ENCODE results near the gene MIDN. TPM values are rescaled to one million over a fixed set of nuclear protein-coding genes. Genes with fewer than 3 reads are reported as not detected.

Gene MIDN
- total and polyA plus RNA-seq, 2 donors (not counting 1 experiment from before 2014, with no cell fraction given), result 12.0 to 18.8 TPM

DNA sequence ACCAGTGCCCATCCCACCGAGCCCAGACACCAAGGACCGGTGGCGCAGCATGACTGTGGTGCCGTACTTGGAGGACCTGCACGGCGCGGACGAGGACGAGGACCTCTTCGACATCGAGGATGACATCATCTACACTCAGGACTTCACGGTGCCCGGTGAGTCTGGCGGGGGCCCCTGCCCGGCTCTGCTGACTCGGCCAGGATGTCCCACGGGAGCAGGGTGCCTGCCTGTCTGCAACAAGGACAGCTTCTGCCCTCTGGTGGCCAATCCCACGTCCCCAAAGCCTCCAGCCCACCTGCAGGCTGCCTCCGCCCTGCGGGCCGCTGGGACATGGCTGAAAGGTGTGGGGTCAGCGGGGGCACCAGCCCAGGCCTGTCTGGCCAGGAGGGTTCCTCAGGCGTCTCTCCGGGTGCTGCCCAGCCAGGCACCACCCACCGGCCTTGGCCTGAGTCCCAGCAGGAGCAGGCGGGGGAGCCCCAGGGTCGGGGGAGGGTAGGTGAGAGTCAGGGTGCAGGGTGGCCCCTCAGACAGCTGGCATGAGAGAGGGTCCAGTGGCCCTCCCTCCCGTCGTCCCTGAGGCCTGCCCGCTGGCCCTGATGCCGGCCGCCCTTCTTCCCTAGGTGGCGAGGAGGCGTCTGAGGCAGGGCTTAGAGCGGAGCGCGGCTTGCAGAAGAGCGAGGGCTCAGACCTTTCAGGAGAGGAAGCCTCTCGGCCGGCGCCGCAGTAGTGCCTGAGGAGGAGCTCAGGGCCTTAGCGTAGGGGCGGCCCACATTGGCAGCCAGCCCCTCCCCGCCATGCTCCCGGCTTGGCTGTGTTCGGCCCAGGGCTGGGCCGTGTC lies 25.1 kb upstream of the MIDN start:
- H3K9me3 ChIP-seq (ENCODE audit: control insufficient read depth, insufficient read depth, low read depth, low read length), result no peaks in the 10 kb centered on the region
- TF ChIP-seq EZH2 (IDR thresholded peaks at IDR 0.05; ENCODE audit: low read length, missing control alignments), result no peak
- TF ChIP-seq, protein P1, sequence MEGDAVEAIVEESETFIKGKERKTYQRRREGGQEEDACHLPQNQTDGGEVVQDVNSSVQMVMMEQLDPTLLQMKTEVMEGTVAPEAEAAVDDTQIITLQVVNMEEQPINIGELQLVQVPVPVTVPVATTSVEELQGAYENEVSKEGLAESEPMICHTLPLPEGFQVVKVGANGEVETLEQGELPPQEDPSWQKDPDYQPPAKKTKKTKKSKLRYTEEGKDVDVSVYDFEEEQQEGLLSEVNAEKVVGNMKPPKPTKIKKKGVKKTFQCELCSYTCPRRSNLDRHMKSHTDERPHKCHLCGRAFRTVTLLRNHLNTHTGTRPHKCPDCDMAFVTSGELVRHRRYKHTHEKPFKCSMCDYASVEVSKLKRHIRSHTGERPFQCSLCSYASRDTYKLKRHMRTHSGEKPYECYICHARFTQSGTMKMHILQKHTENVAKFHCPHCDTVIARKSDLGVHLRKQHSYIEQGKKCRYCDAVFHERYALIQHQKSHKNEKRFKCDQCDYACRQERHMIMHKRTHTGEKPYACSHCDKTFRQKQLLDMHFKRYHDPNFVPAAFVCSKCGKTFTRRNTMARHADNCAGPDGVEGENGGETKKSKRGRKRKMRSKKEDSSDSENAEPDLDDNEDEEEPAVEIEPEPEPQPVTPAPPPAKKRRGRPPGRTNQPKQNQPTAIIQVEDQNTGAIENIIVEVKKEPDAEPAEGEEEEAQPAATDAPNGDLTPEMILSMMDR (conservative IDR thresholded peaks at IDR 0.05 in 1 of 2, IDR thresholded peaks at IDR 0.05 in 1 of 2; ENCODE audit: low read depth in 1 of 2, low read length in 2 of 2), result peak; percentile 27 to 44
- H3K4me1 ChIP-seq (ENCODE audit: control insufficient read depth, extremely low read depth, insufficient read depth, low read length), result peaks cover 3% of the 10 kb centered on the region
- no peak overlapping the region for H3K4me3 ChIP-seq (replicated peaks in 1 of 4; ENCODE audit: control extremely low read depth in 1 of 4, insufficient read depth in 1 of 4, low read depth in 3 of 4, low read length in 4 of 4)
- no peak overlapping the region for H3K9ac ChIP-seq (ENCODE audit: insufficient read depth, low read length)
- H3K27ac ChIP-seq (ENCODE audit: insufficient read depth, low read length), result no peak overlapping the region
- no peak overlapping the region for H3K4me2 ChIP-seq (ENCODE audit: extremely low read depth, insufficient read depth, low read length)
- peak in 1 of 2 donors; percentile 37 for DNase-seq (ENCODE audit: low read depth in 2 of 2)
- peaks cover 8% of the 10 kb centered on the region for H3K79me2 ChIP-seq (ENCODE audit: control insufficient read depth, insufficient read depth, low read length)
- H3K27me3 ChIP-seq (ENCODE audit: control insufficient read depth, insufficient read depth, low read length), result no peaks in the 10 kb centered on the region
- peaks cover 43% of the 10 kb centered on the region for H3K36me3 ChIP-seq (ENCODE audit: control insufficient read depth, insufficient read depth, low read length)
- H4K20me1 ChIP-seq (ENCODE audit: control insufficient read depth, extremely low read depth, insufficient read depth, low read length), result no peaks in the 10 kb centered on the region
- no peak overlapping the region for H2AFZ ChIP-seq (ENCODE audit: low read length)

DNA sequence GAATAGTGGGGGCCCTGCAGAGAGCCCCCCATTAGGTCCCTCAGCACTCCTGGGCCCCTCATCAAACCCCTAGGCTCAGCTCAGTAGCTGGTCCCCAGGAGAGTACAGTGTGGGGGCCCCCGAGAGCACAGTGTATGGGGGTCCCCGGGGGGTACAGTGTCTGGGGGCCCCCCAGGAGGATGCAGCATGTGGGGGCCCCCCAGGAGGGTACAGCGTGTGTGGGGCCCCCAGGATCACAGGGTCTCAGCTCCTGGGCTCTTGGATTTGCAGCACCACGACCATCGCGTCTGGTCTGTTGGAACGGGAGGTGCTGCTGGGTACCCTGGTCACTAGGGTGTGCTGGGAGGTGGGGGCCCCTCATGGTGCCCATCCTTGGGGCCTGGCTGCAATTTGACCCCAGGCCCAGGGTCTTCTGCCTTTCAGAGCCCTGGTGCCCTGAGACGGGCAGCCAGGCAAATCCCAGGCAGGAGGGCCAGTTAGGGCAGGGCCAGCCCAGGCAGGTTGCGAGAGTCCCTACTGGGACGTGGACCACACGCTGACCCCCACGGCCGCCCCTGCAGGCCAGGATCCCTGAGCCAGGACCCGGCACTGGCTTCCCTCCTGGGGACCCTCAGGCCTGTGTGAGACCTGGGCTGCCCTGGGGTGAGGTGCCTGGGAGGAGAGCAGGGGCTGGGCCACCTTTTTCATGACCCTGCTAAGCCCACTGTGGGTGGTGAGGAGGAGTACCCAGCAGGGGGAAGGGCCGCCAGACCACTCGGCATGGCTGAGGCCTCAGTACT lies 24.1 kb upstream of the MIDN start:
- TF ChIP-seq, protein P1 (conservative IDR thresholded peaks at IDR 0.05 in 1 of 2, IDR thresholded peaks at IDR 0.05 in 1 of 2; ENCODE audit: low read depth in 1 of 2, low read length in 2 of 2), result no peak
- no peak for TF ChIP-seq EZH2 (IDR thresholded peaks at IDR 0.05; ENCODE audit: low read length, missing control alignments)
- no peak overlapping the region for H3K9ac ChIP-seq (ENCODE audit: insufficient read depth, low read length)
- H3K27ac ChIP-seq (ENCODE audit: insufficient read depth, low read length), result no peak overlapping the region
- H3K4me1 ChIP-seq (ENCODE audit: control insufficient read depth, extremely low read depth, insufficient read depth, low read length), result peaks cover 2% of the 10 kb centered on the region
- H3K4me2 ChIP-seq (ENCODE audit: extremely low read depth, insufficient read depth, low read length), result no peak overlapping the region
- H3K9me3 ChIP-seq (ENCODE audit: control insufficient read depth, insufficient read depth, low read depth, low read length), result no peaks in the 10 kb centered on the region
- no peak for DNase-seq (ENCODE audit: low read depth in 2 of 2)
- H3K36me3 ChIP-seq (ENCODE audit: control insufficient read depth, insufficient read depth, low read length), result peaks cover 46% of the 10 kb centered on the region
- no peak overlapping the region for H3K4me3 ChIP-seq (replicated peaks in 1 of 4; ENCODE audit: control extremely low read depth in 1 of 4, insufficient read depth in 1 of 4, low read depth in 3 of 4, low read length in 4 of 4)
- no peaks in the 10 kb centered on the region for H3K27me3 ChIP-seq (ENCODE audit: control insufficient read depth, insufficient read depth, low read length)
- no peaks in the 10 kb centered on the region for H4K20me1 ChIP-seq (ENCODE audit: control insufficient read depth, extremely low read depth, insufficient read depth, low read length)
- H3K79me2 ChIP-seq (ENCODE audit: control insufficient read depth, insufficient read depth, low read length), result no peaks in the 10 kb centered on the region
- no peak overlapping the region for H2AFZ ChIP-seq (ENCODE audit: low read length)

DNA sequence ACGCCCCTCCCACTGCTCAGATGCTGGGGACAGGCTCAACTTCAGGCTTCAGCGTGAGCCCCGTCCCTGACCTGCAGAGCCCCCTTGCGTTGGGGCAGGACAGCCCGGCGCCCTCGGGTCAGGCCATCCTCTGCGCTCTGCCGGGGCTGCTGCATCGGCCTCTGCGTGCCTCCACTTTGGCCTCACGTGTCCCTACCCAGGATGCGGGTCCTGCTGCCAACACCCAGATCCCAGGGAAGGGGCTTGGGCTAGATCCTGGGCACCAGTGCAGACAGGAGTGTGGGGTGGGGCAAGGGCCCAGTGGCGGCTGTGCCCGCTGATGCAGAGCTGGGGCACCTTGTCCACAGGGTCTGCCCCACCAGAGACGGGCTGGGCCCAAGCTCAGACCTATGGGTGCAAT lies 23.5 kb upstream of the MIDN start:
- Histone ChIP-seq H3K4me1 (ENCODE audit: control insufficient read depth, extremely low read depth, insufficient read depth, low read length) (peaks cover 2% of the 10 kb centered on the region), H3K36me3 (ENCODE audit: control insufficient read depth, insufficient read depth, low read length) (peaks cover 44% of the 10 kb centered on the region), H3K27ac (ENCODE audit: insufficient read depth, low read length) (no peak overlapping the region), H3K9me3 (ENCODE audit: control insufficient read depth, insufficient read depth, low read depth, low read length) (no peaks in the 10 kb centered on the region), H3K27me3 (ENCODE audit: control insufficient read depth, insufficient read depth, low read length) (no peaks in the 10 kb centered on the region), H3K4me3 (replicated peaks in 1 of 4; ENCODE audit: control extremely low read depth in 1 of 4, insufficient read depth in 1 of 4, low read depth in 3 of 4, low read length in 4 of 4) (no peak overlapping the region), H3K9ac (ENCODE audit: insufficient read depth, low read length) (no peak overlapping the region), H2AFZ (ENCODE audit: low read length) (no peak overlapping the region), H4K20me1 (ENCODE audit: control insufficient read depth, extremely low read depth, insufficient read depth, low read length) (no peaks in the 10 kb centered on the region), H3K79me2 (ENCODE audit: control insufficient read depth, insufficient read depth, low read length) (no peaks in the 10 kb centered on the region), H3K4me2 (ENCODE audit: extremely low read depth, insufficient read depth, low read length) (no peak overlapping the region)
- no peak for DNase-seq (ENCODE audit: low read depth in 2 of 2)
- TF ChIP-seq, protein P1 (conservative IDR thresholded peaks at IDR 0.05 in 1 of 2, IDR thresholded peaks at IDR 0.05 in 1 of 2; ENCODE audit: low read depth in 1 of 2, low read length in 2 of 2), result no peak
- TF ChIP-seq EZH2 (IDR thresholded peaks at IDR 0.05; ENCODE audit: low read length, missing control alignments), result no peak
